GM12892 (cell line): ENCODE results near the gene PIK3R5.
"Not testable (repeated sequence)": the region's sequence is repeated elsewhere in the genome, so short reads cannot be mapped to it uniquely, and the experiment has no call there.

Experiments
- DNase-seq: peaks from one replicate; pipeline ENCODE4 v3.0.0; 2011; ENCODE audit not compliant: insufficient read length
- FAIRE-seq: peaks from 2 replicates; lab custom pipeline; 2011; peaks lifted over from hg19 to GRCh38; lab: Jason Lieb, UNC
- POLR2A ChIP-seq: IDR thresholded peaks from 2 replicates; pipeline ENCODE4 v1.6.1; 2011; ENCODE audit warnings: low read depth, low read length, control low read depth
- POLR2AphosphoS5 ChIP-seq: IDR thresholded peaks from 2 replicates; pipeline ENCODE4 v1.6.1; 2011; ENCODE audit warnings: low read depth, low read length, control low read depth
- TAF1 ChIP-seq: IDR thresholded peaks from 2 replicates; pipeline ENCODE4 v1.6.1; 2011; ENCODE audit warnings: low read depth, mild to moderate bottlenecking, control low read depth, low read length, borderline replicate concordance

Gene PIK3R5

GRCh38 chr17:9002606-9003354 is 37.3 kb upstream of the PIK3R5 start:
- no peak for TF ChIP-seq POLR2AphosphoS5
- TF ChIP-seq POLR2A: no peak
- no peak for TF ChIP-seq TAF1
- peak; percentile 82 for FAIRE-seq
- DNase-seq: peak; percentile 67

- FAIRE-seq: no peak
- DNase-seq: no peak
- TF ChIP-seq POLR2A: no peak
- TF ChIP-seq POLR2AphosphoS5: no peak
- TF ChIP-seq TAF1: no peak
Observed at GRCh38 chr17:9002227-9002605, 36.7 kb upstream of the PIK3R5 start.

GRCh38 chr17:9001559-9001958 is 36.1 kb upstream of the PIK3R5 start:
- FAIRE-seq (peak; percentile 74), DNase-seq (no peak)
- no peak for TF ChIP-seq TAF1
- no peak for TF ChIP-seq POLR2A
- no peak for TF ChIP-seq POLR2AphosphoS5

- no peak for TF ChIP-seq TAF1
- no peak for TF ChIP-seq POLR2A
- no peak for TF ChIP-seq POLR2AphosphoS5
- DNase-seq (peak; percentile 56), FAIRE-seq (peak; percentile 96)
Observed at GRCh38 chr17:8997994-8998628, 32.6 kb upstream of the PIK3R5 start.

GRCh38 chr17:8995711-8996110 is 30.2 kb upstream of the PIK3R5 start:
- DNase-seq (no peak), FAIRE-seq (no peak)
- TF ChIP-seq TAF1 (no peak), POLR2A (no peak), POLR2AphosphoS5 (no peak)

GRCh38 chr17:8994319-8994718 is 28.8 kb upstream of the PIK3R5 start:
- DNase-seq (no peak), FAIRE-seq (peak; percentile 17)
- no peak for TF ChIP-seq TAF1
- TF ChIP-seq POLR2A: no peak
- no peak for TF ChIP-seq POLR2AphosphoS5

- DNase-seq (peak; percentile 42), FAIRE-seq (peak; percentile 82)
- TF ChIP-seq POLR2A (no peak), POLR2AphosphoS5 (no peak), TAF1 (no peak)
Observed at GRCh38 chr17:8991514-8992285, 26.2 kb upstream of the PIK3R5 start.

- not testable (repeated sequence) for FAIRE-seq, DNase-seq
Observed at GRCh38 chr17:8988263-8988935, 22.9 kb upstream of the PIK3R5 start.

GRCh38 chr17:8986295-8986694 is 20.8 kb upstream of the PIK3R5 start:
- FAIRE-seq (no peak), DNase-seq (no peak)
- TF ChIP-seq POLR2A: no peak
- TF ChIP-seq POLR2AphosphoS5: no peak
- TF ChIP-seq TAF1: no peak

- no peak for DNase-seq
- TF ChIP-seq POLR2AphosphoS5 (peak; percentile 52; the same call in 1 of the 2 replicates), TAF1 (no peak)
- FAIRE-seq: peak; percentile 94
Observed at GRCh38 chr17:8985054-8985701, 19.7 kb upstream of the PIK3R5 start.

GRCh38 chr17:8984225-8984624 is 18.7 kb upstream of the PIK3R5 start:
- FAIRE-seq, DNase-seq: not testable (repeated sequence)

- TF ChIP-seq POLR2A (no peak), POLR2AphosphoS5 (no peak), TAF1 (no peak)
- FAIRE-seq: no peak
- no peak for DNase-seq
Observed at GRCh38 chr17:8981443-8981842, 15.9 kb upstream of the PIK3R5 start.
